Brain microvascular endothelial cell (primary cell): ENCODE measurements around the gene HEG1.

Experiments
- DNase-seq: peaks from one replicate; pipeline ENCODE4 v3.0.0-alpha.2; 2020
- H3K27ac ChIP-seq: fragments of 250-450 bp; sonication (Bioruptor Pico); 2 replicates; pipeline ENCODE4 v1.5.1; 2020; ENCODE audit warnings: mild to moderate bottlenecking, moderate library complexity
- H3K27me3 ChIP-seq: fragments of 250-450 bp; sonication (Bioruptor Pico); replicated peaks from 2 replicates; pipeline ENCODE4 v1.5.1; 2020; ENCODE audit warnings: mild to moderate bottlenecking
- H3K36me3 ChIP-seq: fragments of 250-450 bp; sonication (Bioruptor Pico); replicated peaks from 2 replicates; pipeline ENCODE4 v1.5.1; 2020; ENCODE audit warnings: mild to moderate bottlenecking
- H3K4me3 ChIP-seq: 2 replicates; pipeline ENCODE4 v1.5.1; 2011; ENCODE audit warnings: low read depth, mild to moderate bottlenecking, control low read depth, low read length, moderate library complexity
- in situ Hi-C: cut with HindIII; loops from 2 replicates; pipeline ENCODE4 v1.10.0; 2017; ENCODE audit warnings: low sequenced_read_pairs, low pct_ligation_motif_present
- TF ChIP-seq, protein P1 (sequence below): IDR thresholded peaks from 2 replicates; pipeline ENCODE4 v1.5.1; 2011; ENCODE audit warnings: low read depth, mild to moderate bottlenecking, moderate library complexity, low read length, control low read depth, inconsistent platforms; ENCODE audit errors: missing control alignments

Gene HEG1

DNA sequence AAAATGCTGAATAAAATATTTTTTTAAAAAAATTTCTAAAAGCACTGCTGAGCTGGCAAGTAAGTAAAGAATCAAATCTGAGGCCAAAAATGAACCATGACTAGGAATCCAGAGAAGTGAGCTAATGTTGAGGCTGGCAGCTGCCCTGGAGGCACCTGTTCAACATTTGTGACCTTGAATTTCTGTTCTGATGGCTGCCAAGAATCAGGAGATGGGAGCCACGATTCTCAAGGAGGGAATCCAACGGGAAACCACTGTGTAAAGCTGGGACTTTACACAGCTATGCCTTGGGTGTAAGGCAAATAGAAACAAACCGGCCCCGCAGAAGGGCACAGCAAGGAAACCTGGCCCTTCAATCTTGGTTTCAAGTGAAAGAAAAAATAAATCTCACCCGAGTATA lies 22.7 kb downstream of the HEG1 start:
- Histone ChIP-seq H3K36me3 (peaks cover 13% of the 10 kb centered on the region), H3K4me3 (no peak overlapping the region), H3K27ac (no peak overlapping the region), H3K27me3 (no peaks in the 10 kb centered on the region)
- in situ Hi-C loops, result no loop called here
- DNase-seq, result no peak
- TF ChIP-seq, protein P1, sequence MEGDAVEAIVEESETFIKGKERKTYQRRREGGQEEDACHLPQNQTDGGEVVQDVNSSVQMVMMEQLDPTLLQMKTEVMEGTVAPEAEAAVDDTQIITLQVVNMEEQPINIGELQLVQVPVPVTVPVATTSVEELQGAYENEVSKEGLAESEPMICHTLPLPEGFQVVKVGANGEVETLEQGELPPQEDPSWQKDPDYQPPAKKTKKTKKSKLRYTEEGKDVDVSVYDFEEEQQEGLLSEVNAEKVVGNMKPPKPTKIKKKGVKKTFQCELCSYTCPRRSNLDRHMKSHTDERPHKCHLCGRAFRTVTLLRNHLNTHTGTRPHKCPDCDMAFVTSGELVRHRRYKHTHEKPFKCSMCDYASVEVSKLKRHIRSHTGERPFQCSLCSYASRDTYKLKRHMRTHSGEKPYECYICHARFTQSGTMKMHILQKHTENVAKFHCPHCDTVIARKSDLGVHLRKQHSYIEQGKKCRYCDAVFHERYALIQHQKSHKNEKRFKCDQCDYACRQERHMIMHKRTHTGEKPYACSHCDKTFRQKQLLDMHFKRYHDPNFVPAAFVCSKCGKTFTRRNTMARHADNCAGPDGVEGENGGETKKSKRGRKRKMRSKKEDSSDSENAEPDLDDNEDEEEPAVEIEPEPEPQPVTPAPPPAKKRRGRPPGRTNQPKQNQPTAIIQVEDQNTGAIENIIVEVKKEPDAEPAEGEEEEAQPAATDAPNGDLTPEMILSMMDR, result no peak

DNA sequence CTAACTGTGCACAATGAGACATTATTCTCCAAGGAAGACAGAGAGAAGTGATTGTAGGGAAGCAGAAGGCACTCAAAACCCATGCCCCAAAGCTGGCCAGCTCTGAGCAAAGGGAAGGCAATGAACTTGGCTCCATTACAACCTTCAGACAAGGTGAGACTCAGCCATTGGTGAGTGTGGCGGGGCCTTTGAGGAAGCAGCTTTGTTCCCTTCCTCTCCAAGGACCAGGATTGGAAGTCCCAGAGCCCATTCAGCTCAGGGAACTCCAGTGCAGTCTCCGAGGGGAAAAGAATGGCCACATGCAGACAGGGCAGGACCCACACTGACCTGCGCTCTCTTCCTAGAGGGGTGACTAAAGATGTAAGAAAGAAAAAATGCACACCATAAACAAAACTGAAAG lies 23.1 kb downstream of the HEG1 start:
- TF ChIP-seq, protein P1, result no peak

DNA sequence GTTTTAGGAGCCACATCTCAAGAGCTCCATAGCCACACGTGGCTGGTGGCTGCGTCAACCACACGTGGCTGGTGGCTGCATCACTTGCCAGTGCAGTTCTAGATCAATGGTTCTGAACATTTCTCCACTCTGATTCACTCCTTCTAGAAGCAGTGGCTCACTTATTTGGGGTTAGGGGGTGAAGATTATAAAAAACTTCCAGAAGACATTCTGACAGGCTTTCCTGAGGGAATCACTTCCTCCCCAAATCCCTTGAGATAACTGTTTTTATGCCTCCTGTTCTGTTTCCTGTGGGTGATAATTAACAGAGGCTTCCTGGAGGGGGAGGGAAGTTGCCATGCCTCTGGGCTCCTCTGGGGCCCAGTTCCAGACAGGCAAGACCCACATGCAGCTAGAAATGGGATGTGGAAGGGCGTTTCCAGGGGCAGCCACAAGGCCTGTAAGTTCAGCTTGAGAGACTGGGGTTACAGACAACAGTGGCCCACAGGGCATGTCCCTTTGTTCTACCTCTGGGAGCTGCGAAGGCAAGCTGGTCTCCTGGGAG lies 23.6 kb downstream of the HEG1 start:
- Histone ChIP-seq H3K27ac (no peak overlapping the region), H3K27me3 (no peaks in the 10 kb centered on the region), H3K4me3 (no peak overlapping the region), H3K36me3 (peaks cover 21% of the 10 kb centered on the region)
- DNase-seq, result no peak
- TF ChIP-seq, protein P1, result peak; percentile 31
- in situ Hi-C loops, result no loop called here

More for the DNA sequence above, 23.1 kb downstream of the HEG1 start:
- peaks cover 17% of the 10 kb centered on the region for H3K36me3 ChIP-seq
- H3K4me3 ChIP-seq, result no peak overlapping the region
- H3K27me3 ChIP-seq, result no peaks in the 10 kb centered on the region
- DNase-seq, result no peak
- no peak overlapping the region for H3K27ac ChIP-seq
- in situ Hi-C loops, result no loop called here

GRCh38 chr3:125031544-125031943 lies 24.3 kb downstream of the HEG1 start:
- TF ChIP-seq, protein P1, result no peak
- Histone ChIP-seq H3K36me3 (peaks cover 27% of the 10 kb centered on the region), H3K27ac (no peak overlapping the region), H3K27me3 (no peaks in the 10 kb centered on the region), H3K4me3 (no peak overlapping the region)
- no peak for DNase-seq
- in situ Hi-C loops, result no loop called here

GRCh38 chr3:125028657-125029056 lies 27.1 kb downstream of the HEG1 start:
- in situ Hi-C loops, result no loop called here
- Histone ChIP-seq H3K36me3 (peaks cover 45% of the 10 kb centered on the region), H3K27ac (no peak overlapping the region), H3K27me3 (no peaks in the 10 kb centered on the region), H3K4me3 (no peak overlapping the region)
- DNase-seq, result no peak
- TF ChIP-seq, protein P1, result no peak

GRCh38 chr3:125025642-125026041 lies 30.2 kb downstream of the HEG1 start:
- in situ Hi-C loops, result no loop called here

More at GRCh38 chr3:125025642-125026041, 30.2 kb downstream of the HEG1 start:
- H3K36me3 ChIP-seq, result peaks cover 54% of the 10 kb centered on the region
- no peak for DNase-seq
- H3K27me3 ChIP-seq, result no peaks in the 10 kb centered on the region
- no peak overlapping the region for H3K4me3 ChIP-seq
- TF ChIP-seq, protein P1, result no peak
- H3K27ac ChIP-seq, result no peak overlapping the region
